HG03520 (cell line): ENCODE measurements around the gene RCN1.
A peak's percentile ranks its signal among the peaks of the same experiment; 100 is the strongest.
"Not testable (repeated sequence)": the region's sequence is repeated elsewhere in the genome, so short reads cannot be mapped to it uniquely, and the experiment has no call there.

ENCODE experiments used
- ATAC-seq: cut with Tn5 transposase; IDR thresholded peaks from one replicate; pipeline ENCODE4 v1.9.1; 2021; ENCODE audit warnings: mild to moderate bottlenecking, moderate library complexity; ENCODE audit not compliant: unreplicated experiment

RCN1 gene

GRCh38 chr11:32090545-32091370, at the start of gene RCN1:
RCN1 (plus strand) TSS chr11:32091074; CDS start chr11:32091197, 123 bp downstream.
- peak; percentile 31 for ATAC-seq

- ATAC-seq: no peak
These were observed 47.1 kb upstream of the RCN1 start for GRCh38 chr11:32043737-32044136.

GRCh38 chr11:32044158-32044863, 46.6 kb upstream of the RCN1 start:
- no peak for ATAC-seq

GRCh38 chr11:32045456-32045855, 45.4 kb upstream of the RCN1 start:
- ATAC-seq: no peak

- ATAC-seq: no peak
These were observed 40.6 kb upstream of the RCN1 start for GRCh38 chr11:32050264-32050663.

- ATAC-seq: no peak
These were observed 38.7 kb upstream of the RCN1 start for GRCh38 chr11:32052215-32052614.

- no peak for ATAC-seq
These were observed 37.6 kb upstream of the RCN1 start for GRCh38 chr11:32053151-32053888.

GRCh38 chr11:32055861-32056260, 35.0 kb upstream of the RCN1 start:
- ATAC-seq: no peak

GRCh38 chr11:32056438-32056837, 34.4 kb upstream of the RCN1 start:
- no peak for ATAC-seq

GRCh38 chr11:32059686-32060462, 31.0 kb upstream of the RCN1 start:
- no peak for ATAC-seq

GRCh38 chr11:32062540-32062939, 28.3 kb upstream of the RCN1 start:
- ATAC-seq: no peak

- not testable (repeated sequence) for ATAC-seq
These were observed 27.8 kb upstream of the RCN1 start for GRCh38 chr11:32063031-32063430.

- ATAC-seq: no peak
These were observed 24.8 kb upstream of the RCN1 start for GRCh38 chr11:32065865-32066629.

- no peak for ATAC-seq
These were observed 22.6 kb upstream of the RCN1 start for GRCh38 chr11:32068134-32068870.

GRCh38 chr11:32069361-32070058, 21.4 kb upstream of the RCN1 start:
- ATAC-seq: peak; percentile 74

- ATAC-seq: no peak
These were observed 20.2 kb upstream of the RCN1 start for GRCh38 chr11:32070692-32071091.

- no peak for ATAC-seq
These were observed 19.1 kb upstream of the RCN1 start for GRCh38 chr11:32071811-32072210.

GRCh38 chr11:32072872-32073643, 17.8 kb upstream of the RCN1 start:
- no peak for ATAC-seq
